ENCODE data around the gene DCTD. TPM values are rescaled to one million over a fixed set of nuclear protein-coding genes. Genes with fewer than 3 reads are reported as not detected.
A peak's percentile ranks its signal among the peaks of the same experiment; 100 is the strongest.

The DCTD gene
- total RNA-seq, 3 donors from 2014 or later = 53.3 to 63.7 (median 55.4) TPM

- Histone ChIP-seq H3K4me1 (ENCODE audit: low read depth) (peaks cover 10% of the 10 kb centered on the region), H3K9me3 (no peaks in the 10 kb centered on the region), H3K4me3 (no peak overlapping the region), H3K36me3 (ENCODE audit: low read depth) (no peaks in the 10 kb centered on the region)
- TF ChIP-seq CTCF (IDR thresholded peaks at IDR 0.05) = no peak
- no peak for DNase-seq
- intact Hi-C loops (cut with DNase I, micrococcal nuclease) = no loop called here
- no peak for ATAC-seq
These were observed 7.3 kb upstream of the DCTD start for GRCh38 chr4:182924497-182924896.

- DNase-seq (no peak), ATAC-seq (no peak)
- no peak for TF ChIP-seq CTCF (IDR thresholded peaks at IDR 0.05)
- intact Hi-C loops (cut with DNase I, micrococcal nuclease) = no loop called here
- Histone ChIP-seq H3K4me1 (ENCODE audit: low read depth) (peaks cover 10% of the 10 kb centered on the region), H3K4me3 (no peak overlapping the region), H3K36me3 (ENCODE audit: low read depth) (no peaks in the 10 kb centered on the region), H3K9me3 (no peaks in the 10 kb centered on the region)
These were observed 6.7 kb upstream of the DCTD start for GRCh38 chr4:182923796-182924340.

- Histone ChIP-seq H3K9me3 (no peaks in the 10 kb centered on the region), H3K36me3 (ENCODE audit: low read depth) (no peaks in the 10 kb centered on the region), H3K4me1 (ENCODE audit: low read depth) (peaks cover 10% of the 10 kb centered on the region), H3K4me3 (no peak overlapping the region)
- no peak for TF ChIP-seq CTCF (IDR thresholded peaks at IDR 0.05)
- intact Hi-C loops (cut with DNase I, micrococcal nuclease) = no loop called here
- no peak for DNase-seq
- ATAC-seq = no peak
These were observed 6.2 kb upstream of the DCTD start for GRCh38 chr4:182923366-182923765.

- TF ChIP-seq CTCF (IDR thresholded peaks at IDR 0.05) = no peak
- H3K4me3 ChIP-seq = no peak overlapping the region
- DNase-seq = no peak
- peaks cover 10% of the 10 kb centered on the region for H3K4me1 ChIP-seq (ENCODE audit: low read depth)
- no peaks in the 10 kb centered on the region for H3K36me3 ChIP-seq (ENCODE audit: low read depth)
- intact Hi-C loops (cut with DNase I, micrococcal nuclease) = no loop called here
- H3K9me3 ChIP-seq = no peaks in the 10 kb centered on the region
- ATAC-seq = peak; percentile 27
These were observed 5.5 kb upstream of the DCTD start for GRCh38 chr4:182922501-182923284.

- TF ChIP-seq CTCF (IDR thresholded peaks at IDR 0.05) = no peak
- intact Hi-C loops (cut with DNase I, micrococcal nuclease) = no loop called here
- H3K4me1 ChIP-seq (ENCODE audit: low read depth) = peaks cover 10% of the 10 kb centered on the region
- no peaks in the 10 kb centered on the region for H3K36me3 ChIP-seq (ENCODE audit: low read depth)
- no peak for DNase-seq
- no peak for ATAC-seq
- no peaks in the 10 kb centered on the region for H3K9me3 ChIP-seq
- no peak overlapping the region for H3K4me3 ChIP-seq
These were observed 4.4 kb upstream of the DCTD start for GRCh38 chr4:182921608-182922007.

Data from mucosa of descending colon (tissue), 3 donors.